ENCODE data around the gene PRDM10.
A peak's percentile ranks its signal among the peaks of the same experiment; 100 is the strongest.
"Not testable (repeated sequence)": the region's sequence is repeated elsewhere in the genome, so short reads cannot be mapped to it uniquely, and the experiment has no call there.

Gene PRDM10

DNA sequence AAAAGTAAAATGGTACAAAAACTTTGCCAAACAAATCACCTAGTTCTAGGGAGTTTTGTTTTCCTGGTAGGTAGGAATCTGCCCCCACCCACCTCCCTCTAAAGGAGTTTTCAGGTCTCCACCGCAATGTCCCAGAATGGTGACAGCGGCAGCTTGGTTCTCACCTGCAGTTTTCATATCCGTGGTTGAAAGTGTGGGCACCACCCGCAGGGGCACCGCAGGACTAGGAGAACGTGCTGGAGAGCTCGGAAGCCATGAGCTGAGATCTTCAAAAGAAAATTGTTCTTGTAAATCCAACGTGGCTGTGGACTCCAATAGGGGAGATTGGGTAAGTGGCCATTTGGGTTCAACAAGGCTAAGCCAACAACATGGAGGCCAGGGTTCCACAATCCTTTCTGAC, 118.1 kb downstream of the PRDM10 start:
- no peak for DNase-seq

DNA sequence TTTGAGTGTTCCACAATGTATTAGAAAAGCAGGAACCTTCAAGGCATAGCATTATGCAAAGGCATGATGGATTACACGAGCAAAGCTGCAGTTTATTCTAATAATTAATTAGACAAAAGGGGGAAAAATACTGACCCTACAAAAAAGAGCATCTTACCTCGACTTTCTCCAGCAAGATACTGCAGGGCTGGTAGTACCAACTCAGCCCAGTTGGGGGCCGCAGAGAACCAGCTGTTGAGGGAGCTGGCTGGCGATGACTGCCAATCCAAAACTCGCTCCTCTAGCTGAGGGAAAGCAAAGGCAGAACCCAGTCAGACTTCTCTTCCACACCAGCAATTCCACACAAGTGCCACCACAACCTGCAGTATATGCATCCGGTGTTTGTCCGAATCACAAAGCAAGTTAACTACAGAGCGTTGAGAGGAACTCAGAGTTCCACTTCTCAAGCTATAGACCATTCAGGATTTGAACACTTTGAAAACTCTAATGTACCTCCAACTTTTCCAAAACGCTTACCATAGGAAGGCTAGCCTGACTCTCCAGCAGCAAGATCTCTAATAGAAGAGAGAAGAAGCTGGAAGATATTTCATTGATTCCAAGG, 121.0 kb downstream of the PRDM10 start:
- peak; percentile 40 for DNase-seq

DNA sequence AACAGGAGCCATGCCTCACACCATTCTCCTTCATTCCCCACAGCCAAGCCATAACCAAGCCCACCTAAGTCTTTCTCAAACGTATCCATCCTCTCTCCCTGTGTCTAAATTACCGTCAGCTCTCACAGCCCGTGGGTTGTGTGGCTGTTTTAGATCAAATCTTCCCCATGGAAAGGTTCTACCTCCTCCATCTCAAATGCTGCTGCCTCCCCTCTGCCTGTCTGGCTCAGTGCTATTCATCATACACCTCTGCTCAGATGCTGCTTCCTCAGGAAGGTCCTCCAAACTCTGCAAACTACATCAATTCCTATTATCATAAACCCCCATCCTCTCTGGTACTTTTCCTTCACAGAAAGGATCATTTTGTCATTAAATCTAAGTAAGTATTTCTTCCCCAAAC, 122.3 kb downstream of the PRDM10 start:
- DNase-seq, result no peak

DNA sequence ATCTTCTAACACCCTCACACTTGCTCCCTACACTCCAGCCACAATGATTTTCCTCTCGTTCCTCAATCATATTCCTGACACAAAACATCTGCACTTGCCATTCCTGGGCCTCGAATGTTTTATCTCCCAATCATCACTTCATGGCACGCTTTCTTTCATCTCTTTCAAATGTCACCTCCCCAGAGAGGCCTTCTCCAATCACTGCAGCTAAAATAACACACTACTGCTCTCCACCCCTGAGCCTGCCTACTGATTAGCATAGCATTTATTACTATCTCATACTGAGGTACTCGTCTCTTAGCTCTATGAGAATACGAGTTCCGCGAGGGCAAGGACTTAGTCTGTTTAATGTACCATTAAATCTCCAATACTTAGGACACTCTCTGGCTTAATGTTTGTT, 130.7 kb downstream of the PRDM10 start:
- DNase-seq, result no peak

DNA sequence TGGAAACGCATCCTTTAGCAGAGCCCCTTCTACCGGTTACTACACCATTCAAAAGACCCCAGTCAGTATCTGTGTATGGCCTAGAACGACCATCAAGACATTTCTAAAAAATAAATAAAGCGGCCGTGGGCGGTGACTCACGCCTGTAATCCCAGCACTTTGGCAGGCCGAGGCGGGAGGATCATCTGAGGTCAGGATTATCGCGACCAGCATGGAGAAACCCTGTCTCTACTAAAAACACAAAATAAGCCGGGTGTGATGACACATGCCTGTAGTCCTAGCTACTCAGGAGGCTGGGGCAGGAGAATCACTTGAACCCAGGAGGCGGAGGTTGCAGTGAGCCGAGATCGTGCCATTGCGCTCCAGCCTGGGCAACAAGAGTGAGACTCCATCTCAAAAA, 134.0 kb downstream of the PRDM10 start:
- DNase-seq, result not testable (repeated sequence)

DNA sequence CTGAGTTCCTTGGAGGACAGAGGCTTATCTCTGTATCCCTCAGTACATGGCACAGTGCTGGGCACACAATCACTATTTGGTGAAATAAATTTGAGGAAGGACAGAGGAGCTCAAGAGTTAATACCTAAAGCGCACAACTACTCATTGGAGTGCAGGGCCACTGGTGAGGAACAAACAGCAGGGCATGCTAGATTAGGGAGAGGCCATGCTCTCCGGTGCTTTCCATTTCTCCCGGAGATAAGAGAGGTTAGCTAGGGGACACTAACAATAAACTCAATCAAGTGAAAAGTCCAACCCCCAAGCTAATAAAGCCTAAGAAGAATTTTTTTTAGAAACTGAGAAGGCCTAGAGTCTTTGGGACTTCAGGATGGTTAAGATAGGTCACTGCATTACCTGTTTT, 136.3 kb downstream of the PRDM10 start:
- no peak for DNase-seq

DNA sequence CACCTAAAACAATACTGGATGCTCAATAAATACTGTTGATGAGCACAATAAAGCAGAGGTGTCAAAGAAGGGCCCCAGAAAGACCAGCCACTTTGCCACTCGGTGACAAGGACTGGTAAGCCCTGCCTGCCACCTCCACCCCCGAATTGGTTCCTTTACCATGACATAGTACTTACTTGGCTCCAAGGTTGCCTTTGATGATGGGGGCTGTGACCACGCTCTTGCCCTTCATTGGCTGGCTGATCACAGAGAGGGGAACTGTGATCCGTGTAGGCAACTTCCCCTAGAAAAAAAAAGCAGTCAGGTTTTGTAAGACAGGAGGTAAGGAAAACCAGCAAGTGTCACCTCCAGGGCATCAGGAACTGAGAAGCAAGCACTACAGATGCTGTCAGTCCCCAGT, 136.9 kb downstream of the PRDM10 start:
- no peak for DNase-seq

DNA sequence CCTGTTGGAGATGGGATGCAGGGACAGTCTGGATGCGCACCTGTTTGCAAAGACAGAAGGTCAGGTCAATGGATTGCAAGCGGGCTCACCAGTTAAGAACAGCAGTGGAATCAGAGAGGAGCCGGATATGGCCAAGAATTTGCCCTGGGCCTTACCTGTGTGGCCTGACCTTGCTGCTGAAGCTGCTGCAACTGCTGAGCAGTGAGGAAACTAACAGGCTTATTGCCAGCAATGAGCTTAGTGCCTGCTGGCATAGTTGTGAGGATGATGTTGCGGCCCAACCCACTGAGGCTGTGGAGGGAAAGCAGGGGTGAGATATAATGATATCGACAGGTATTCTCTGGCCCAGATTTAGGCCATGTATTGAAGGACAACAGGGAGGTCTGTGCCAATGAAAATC, 137.8 kb downstream of the PRDM10 start:
- no peak for DNase-seq

DNA sequence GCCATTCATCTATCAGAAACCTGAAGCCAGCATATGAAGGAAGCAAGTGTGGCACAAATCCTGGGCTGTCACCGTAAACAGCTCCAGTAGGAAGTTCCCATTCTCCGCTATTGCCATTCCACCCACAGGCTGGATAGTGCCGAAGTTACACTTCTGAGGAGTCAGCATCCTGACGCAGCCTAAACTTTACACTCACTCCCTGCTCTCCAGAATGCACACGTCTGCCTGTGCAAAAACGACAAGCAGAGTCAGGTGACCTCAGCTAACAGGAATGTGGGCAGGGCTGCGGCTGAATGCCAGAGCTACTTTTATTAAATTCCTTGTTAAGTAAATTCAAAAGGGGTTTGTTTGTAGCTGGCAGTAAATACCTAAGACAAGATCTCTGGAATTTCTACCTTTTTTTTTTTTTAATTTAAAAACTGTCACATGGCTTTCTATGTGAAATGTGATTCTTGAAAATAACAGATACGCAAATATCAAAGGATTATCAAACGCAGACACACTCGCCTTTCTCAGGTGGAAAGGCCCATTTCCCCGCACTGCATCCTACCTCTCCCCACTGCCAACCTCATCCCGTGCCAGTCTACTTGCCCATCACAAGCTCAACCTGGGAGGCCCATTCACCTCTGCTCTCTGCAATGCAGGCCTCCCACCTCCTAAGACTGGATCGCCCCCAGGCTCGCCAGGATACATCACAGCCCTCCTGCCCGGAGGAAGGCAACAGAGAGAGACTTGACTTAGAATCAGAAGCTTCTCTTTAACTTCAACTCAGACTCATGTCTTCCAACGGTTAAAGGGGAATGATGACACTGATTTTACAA, 140.7 kb downstream of the PRDM10 start:
- no peak for DNase-seq

DNA sequence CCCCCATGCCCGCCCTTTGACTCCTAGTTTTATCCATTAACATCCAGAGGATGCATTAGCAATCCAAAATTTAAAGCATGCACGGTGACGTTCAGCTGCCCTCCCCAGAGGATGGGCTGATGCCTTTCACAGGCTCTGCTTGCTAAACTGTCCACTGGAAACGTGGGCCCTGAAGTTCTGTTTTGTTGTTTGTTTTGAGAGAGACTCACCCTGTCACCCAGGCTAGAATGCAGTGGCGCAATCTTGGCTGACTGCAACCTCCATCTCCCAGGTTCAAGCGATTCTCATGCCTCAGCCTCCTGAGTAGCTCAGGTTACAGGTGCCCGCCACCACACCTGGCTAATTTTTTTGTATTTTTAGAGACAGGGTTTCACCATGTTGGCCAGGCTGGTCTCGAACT, 146.6 kb downstream of the PRDM10 start:
- no peak for DNase-seq

DNA sequence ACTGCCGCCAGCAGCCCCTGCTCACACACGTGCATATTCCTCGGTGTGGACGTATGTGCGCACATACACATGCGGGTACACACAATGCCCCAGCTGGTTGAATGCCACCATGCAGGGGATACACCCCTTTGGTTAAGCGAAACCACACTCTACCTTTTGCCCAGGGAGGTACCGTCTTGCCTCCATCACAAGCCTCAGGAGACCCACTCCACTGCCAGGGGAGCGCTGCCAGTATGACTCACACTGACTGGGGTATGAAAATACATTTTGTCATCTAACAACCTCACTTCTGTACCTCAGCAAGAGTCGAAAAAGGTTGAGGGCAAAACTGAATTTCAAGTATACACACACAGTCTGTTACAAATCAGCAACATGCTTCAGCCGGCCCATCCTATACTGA, 147.5 kb downstream of the PRDM10 start:
- DNase-seq, result no peak

DNA sequence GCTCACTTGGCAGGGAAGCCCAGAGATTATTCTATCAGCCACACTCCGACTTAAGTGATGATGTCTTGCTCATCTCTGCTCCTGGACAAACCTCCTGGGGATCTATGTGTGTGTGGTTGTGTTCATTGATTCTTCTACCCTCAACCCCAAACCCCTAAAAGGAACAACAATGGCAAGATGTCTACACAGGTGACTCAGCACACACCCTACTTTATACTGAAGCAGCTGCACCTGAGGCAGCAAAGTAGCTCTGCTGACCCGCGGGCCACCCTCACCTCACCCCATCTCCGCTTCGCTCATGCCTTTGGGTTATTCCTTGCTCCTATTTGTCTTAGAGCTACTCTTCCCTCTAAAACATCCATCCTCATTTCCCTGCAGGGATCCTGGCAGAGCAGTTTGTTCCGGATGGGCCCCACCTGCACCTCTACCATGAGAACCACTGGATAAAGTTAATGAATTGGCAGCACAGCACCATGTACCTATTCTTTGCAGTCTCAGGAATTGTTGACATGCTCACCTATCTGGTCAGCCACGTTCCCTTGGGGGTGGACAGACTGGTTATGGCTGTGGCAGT, 148.3 kb downstream of the PRDM10 start:
- no peak for DNase-seq

DNA sequence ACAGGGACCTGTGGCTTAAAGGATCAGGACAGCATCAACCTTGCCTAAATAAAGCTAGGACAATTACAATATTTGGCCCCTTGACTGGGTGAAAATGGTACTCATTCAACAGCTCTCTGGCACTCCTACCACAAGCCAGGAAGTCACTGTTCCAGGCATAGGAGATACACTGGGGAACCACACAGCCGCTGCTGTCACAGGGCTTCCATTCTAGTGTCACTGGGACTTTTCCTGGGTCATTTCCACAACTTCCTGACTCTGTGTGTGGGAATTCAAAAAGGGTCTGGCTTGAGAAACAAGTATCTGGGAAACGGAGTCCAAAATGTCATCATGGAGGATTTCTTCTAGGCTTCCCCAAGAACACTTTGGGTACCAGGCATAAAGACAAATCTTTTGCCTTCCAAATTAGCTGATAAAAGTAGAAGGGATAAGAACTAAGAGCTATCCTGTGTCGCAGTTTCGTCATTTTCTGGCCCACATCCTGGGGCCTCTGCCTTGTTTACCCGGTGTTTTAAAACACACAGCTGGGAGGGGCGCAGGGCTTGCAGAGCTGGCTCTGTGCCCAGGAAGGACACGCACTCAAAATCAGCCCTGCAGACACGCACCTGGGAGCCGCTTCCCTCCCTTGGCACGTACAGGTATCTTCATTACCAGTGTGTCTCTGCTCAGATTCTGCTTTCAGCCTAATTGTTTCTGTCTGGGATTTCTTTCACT, 149.0 kb downstream of the PRDM10 start:
- DNase-seq, result peak; percentile 75

DNA sequence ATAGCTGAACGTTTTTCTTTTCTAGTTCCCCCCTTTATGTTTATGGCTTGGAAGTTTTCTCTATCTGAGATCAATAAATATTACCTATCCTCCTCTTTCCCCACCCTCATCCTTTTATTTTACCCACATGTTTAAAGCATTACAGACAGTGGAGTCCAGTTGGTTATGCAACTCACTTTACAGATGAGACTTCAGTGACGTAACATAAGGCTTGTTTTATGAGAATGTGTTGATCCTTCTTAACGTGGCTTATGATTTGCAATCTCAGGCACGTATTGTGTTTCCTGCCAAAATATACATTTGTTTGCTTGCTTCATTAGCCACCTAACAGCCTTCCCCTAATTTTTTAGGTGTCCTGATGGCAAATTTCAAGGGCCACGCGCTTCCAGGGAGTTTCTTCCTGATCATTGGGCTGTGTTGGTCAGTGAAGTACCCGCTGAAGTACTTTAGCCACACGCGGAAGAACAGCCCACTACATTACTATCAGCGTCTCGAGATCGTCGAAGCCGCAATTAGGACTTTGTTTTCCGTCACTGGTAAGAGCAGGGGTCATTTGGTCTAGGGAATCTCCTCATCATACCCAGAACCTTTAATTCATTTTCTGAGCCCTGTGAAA, 150.4 kb downstream of the PRDM10 start:
- no peak for DNase-seq

Measured in activated gamma-delta T cell treated with Interleukin-2 at 50 U/mL for 16 hours (primary cell).